ENCODE results near the gene FOXN1.
A peak's percentile ranks its signal among the peaks of the same experiment; 100 is the strongest.

Gene FOXN1

DNA sequence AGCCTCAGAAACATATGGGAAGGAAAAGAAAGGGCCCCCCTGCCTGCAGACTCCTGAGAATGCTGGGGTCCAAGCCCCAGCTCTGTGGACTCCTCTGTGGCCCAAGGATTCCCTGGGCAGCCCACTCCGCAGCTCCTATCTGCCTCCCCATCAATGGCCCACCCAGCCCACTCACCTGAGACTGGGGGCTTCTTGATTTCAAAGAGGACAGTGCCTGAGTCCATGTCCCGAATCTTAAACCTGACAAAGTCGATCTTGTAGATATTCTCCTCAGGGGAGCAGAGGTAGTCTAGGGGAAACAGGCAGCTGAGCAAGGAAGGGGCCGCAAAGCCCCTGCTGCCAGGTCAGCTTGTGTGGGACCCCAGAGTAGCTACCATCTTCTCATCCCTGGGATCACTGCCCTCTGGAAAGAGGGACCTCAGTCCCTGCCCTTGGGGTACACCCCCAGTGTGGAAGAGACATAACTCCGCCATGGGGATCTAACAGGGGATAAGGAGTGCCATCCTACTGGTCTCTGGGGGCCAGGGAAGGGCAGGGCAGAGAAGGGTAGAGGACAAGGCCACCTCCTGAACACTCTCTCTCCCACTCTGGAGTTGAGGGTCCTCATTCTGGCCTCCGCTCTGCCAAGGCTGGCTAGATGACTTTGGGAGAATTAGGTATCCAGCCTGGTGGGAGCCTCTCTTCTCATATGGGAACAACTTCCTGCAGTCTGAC lies 42.4 kb downstream of the FOXN1 start:
- Histone ChIP-seq H3K36me3 (ENCODE audit: insufficient read depth, low read length) (peaks cover 5% of the 10 kb centered on the region; the same call in 1 of the 2 replicates), H4K20me1 (ENCODE audit: insufficient read depth, low read length, poor library complexity, severe bottlenecking) (peaks cover 11% of the 10 kb centered on the region), H3K4me2 (ENCODE audit: low read depth, low read length, poor library complexity, severe bottlenecking) (peak overlapping the region; percentile 94), H3K9ac (ENCODE audit: low read depth, low read length, poor library complexity, severe bottlenecking) (peak overlapping the region; percentile 75), H3K4me1 (ENCODE audit: insufficient read depth, low read length, poor library complexity, severe bottlenecking) (peaks cover 42% of the 10 kb centered on the region), H2AFZ (ENCODE audit: low read length) (no peak overlapping the region), H3K9me3 (ENCODE audit: insufficient read depth, low read depth, low read length) (no peaks in the 10 kb centered on the region), H3K79me2 (ENCODE audit: insufficient read depth, low read length) (peaks cover 15% of the 10 kb centered on the region), H3K4me3 (ENCODE audit: low read length, poor library complexity, severe bottlenecking) (peak overlapping the region; percentile 85), H3K9me2 (replicated peaks; ENCODE audit: low read depth, low read length) (no peaks in the 10 kb centered on the region), H3F3A (ENCODE audit: low read depth) (no peaks in the 10 kb centered on the region), H3K27me3 (ENCODE audit: insufficient read depth, low read length, poor library complexity, severe bottlenecking) (no peaks in the 10 kb centered on the region)
- TF ChIP-seq, protein P1, sequence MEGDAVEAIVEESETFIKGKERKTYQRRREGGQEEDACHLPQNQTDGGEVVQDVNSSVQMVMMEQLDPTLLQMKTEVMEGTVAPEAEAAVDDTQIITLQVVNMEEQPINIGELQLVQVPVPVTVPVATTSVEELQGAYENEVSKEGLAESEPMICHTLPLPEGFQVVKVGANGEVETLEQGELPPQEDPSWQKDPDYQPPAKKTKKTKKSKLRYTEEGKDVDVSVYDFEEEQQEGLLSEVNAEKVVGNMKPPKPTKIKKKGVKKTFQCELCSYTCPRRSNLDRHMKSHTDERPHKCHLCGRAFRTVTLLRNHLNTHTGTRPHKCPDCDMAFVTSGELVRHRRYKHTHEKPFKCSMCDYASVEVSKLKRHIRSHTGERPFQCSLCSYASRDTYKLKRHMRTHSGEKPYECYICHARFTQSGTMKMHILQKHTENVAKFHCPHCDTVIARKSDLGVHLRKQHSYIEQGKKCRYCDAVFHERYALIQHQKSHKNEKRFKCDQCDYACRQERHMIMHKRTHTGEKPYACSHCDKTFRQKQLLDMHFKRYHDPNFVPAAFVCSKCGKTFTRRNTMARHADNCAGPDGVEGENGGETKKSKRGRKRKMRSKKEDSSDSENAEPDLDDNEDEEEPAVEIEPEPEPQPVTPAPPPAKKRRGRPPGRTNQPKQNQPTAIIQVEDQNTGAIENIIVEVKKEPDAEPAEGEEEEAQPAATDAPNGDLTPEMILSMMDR (conservative IDR thresholded peaks at IDR 0.05; ENCODE audit: low read length) = no peak; the same call in none of the 2 replicates
- no peak for TF ChIP-seq EZH2phosphoT487 (IDR thresholded peaks at IDR 0.05; ENCODE audit: borderline replicate concordance)

DNA sequence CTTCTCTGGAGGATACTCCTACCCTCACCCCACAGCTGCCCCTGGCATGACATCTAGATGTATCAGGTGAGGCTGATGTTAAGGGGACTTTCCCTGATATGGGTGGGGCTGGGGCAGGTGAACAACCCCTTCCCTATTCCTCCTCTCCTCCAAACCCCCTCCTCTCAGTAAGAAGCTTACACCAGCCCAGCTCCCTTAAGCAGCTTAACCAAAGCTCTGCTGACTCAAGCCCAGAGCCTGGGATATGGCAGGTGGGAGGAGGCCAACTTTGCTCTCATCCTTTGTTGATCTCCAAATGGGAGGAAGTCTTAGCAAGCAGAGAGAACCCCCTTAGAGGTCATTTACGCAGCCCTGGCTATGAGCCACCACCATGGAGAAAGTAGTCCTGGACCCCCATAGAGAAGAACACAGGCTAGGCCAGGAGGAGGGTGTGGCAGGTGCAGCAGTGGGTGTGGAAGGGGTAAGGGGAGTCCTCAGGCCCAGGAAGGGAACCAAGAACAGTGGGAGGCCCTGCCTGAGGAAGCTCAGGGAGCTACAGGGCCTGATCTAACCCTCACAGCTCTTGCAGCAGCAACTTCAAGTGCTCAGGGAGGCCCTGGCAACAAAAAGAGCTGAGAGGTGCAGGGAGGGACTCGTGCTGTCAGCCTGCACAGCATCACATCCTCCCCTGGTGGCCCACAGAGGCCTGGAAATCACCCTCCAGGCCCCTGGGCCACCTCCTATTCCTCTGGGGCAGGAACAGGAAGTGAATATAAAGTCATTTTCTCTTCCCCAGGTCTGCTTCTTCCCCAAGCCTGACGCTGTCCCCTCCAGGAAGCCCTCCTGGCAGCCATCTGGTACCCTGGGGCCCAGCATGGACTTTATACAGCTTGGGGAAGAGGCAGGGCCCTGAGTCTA lies 43.3 kb downstream of the FOXN1 start:
- Histone ChIP-seq H3K9ac (ENCODE audit: low read depth, low read length, poor library complexity, severe bottlenecking) (peak overlapping the region; percentile 75), H2AFZ (ENCODE audit: low read length) (no peak overlapping the region), H4K20me1 (ENCODE audit: insufficient read depth, low read length, poor library complexity, severe bottlenecking) (peaks cover 11% of the 10 kb centered on the region), H3K9me2 (replicated peaks; ENCODE audit: low read depth, low read length) (no peaks in the 10 kb centered on the region), H3K4me3 (ENCODE audit: low read length, poor library complexity, severe bottlenecking) (peak overlapping the region; percentile 85), H3K27me3 (ENCODE audit: insufficient read depth, low read length, poor library complexity, severe bottlenecking) (no peaks in the 10 kb centered on the region), H3K36me3 (ENCODE audit: insufficient read depth, low read length) (peaks cover 14% of the 10 kb centered on the region; the same call in 1 of the 2 replicates), H3F3A (ENCODE audit: low read depth) (no peaks in the 10 kb centered on the region), H3K4me2 (ENCODE audit: low read depth, low read length, poor library complexity, severe bottlenecking) (peak overlapping the region; percentile 94), H3K4me1 (ENCODE audit: insufficient read depth, low read length, poor library complexity, severe bottlenecking) (peaks cover 42% of the 10 kb centered on the region), H3K79me2 (ENCODE audit: insufficient read depth, low read length) (peaks cover 15% of the 10 kb centered on the region), H3K9me3 (ENCODE audit: insufficient read depth, low read depth, low read length) (no peaks in the 10 kb centered on the region)
- no peak for TF ChIP-seq EZH2phosphoT487 (IDR thresholded peaks at IDR 0.05; ENCODE audit: borderline replicate concordance)
- TF ChIP-seq, protein P1 (conservative IDR thresholded peaks at IDR 0.05; ENCODE audit: low read length) = no peak

DNA sequence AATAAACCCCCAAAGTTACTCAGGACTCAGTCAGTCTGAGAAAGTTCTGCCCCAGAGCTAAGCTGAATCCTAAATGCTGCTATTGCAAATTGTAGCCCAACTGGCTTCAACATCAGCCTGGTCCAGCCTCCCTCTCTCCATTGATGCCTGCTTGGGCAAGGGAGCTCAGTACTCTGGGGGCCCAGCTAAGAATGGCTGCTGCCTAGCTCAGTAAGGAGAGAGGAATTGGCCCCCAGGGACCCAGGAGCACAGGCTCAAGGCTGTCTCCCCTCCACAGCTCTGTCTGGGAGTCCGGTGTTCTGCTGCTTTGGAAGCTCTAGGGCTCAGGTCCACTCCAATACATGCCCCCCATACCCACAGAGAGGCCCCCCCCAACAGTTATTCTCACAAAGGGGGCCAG lies 44.7 kb downstream of the FOXN1 start:
- Histone ChIP-seq H4K20me1 (ENCODE audit: insufficient read depth, low read length, poor library complexity, severe bottlenecking) (peaks cover 11% of the 10 kb centered on the region), H3K27me3 (ENCODE audit: insufficient read depth, low read length, poor library complexity, severe bottlenecking) (no peaks in the 10 kb centered on the region), H3K79me2 (ENCODE audit: insufficient read depth, low read length) (peaks cover 15% of the 10 kb centered on the region), H3K9me2 (replicated peaks; ENCODE audit: low read depth, low read length) (no peaks in the 10 kb centered on the region), H3K9me3 (ENCODE audit: insufficient read depth, low read depth, low read length) (no peaks in the 10 kb centered on the region), H3K4me2 (ENCODE audit: low read depth, low read length, poor library complexity, severe bottlenecking) (peak overlapping the region; percentile 94), H3K4me3 (ENCODE audit: low read length, poor library complexity, severe bottlenecking) (peak overlapping the region; percentile 85), H2AFZ (ENCODE audit: low read length) (no peak overlapping the region), H3K9ac (ENCODE audit: low read depth, low read length, poor library complexity, severe bottlenecking) (peak overlapping the region; percentile 75), H3K4me1 (ENCODE audit: insufficient read depth, low read length, poor library complexity, severe bottlenecking) (peaks cover 42% of the 10 kb centered on the region), H3K36me3 (ENCODE audit: insufficient read depth, low read length) (peaks cover 26% of the 10 kb centered on the region; the same call in 1 of the 2 replicates), H3F3A (ENCODE audit: low read depth) (no peaks in the 10 kb centered on the region)
- no peak for TF ChIP-seq EZH2phosphoT487 (IDR thresholded peaks at IDR 0.05; ENCODE audit: borderline replicate concordance)
- TF ChIP-seq, protein P1 (conservative IDR thresholded peaks at IDR 0.05; ENCODE audit: low read length) = no peak

All from Loucy (cell line).